HG02642 (cell line): ENCODE data around the gene TROAP.
"Not testable (repeated sequence)": the region's sequence is repeated elsewhere in the genome, so short reads cannot be mapped to it uniquely, and the experiment has no call there.

Experiments used
- ATAC-seq: cut with Tn5 transposase; IDR thresholded peaks from one replicate; pipeline ENCODE4 v1.9.1; 2021; ENCODE audit warnings: mild to moderate bottlenecking; ENCODE audit not compliant: unreplicated experiment, poor library complexity

The TROAP gene

DNA sequence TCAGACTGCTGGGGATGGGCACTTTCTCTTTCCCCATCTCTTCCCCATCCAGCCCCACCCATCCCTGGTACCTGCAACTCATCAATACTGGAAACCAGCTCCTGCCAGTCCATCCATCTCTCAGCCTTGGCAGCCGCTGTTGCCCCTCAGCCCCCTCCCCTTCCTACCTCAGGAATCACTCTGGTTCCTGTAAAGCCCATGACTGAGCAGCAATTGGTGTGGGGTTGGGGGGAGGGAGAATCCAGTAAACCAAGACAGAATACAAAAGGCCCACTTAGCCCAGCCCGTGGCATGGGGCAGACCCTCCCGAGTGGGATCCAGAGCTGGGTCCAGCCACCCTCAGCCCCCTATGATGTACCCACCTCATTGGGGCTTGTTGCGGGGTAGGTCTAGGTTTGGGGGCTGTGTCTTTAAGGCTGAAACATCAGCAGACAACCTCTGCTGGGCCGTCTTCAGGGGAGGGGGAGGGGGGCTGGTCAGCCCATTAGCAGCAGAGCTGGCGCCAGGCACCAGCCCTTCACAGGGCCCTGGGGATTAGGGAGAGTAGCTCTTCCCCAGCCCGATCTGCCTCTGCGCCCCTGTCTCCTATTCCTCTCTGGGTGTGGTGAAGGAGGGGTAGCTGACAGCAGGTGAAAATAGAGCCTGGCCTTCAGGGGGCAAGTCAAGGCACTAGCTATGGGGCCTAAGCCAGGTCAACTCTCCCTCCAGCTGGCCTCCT lies 28.8 kb upstream of the TROAP start:
- ATAC-seq = no peak

DNA sequence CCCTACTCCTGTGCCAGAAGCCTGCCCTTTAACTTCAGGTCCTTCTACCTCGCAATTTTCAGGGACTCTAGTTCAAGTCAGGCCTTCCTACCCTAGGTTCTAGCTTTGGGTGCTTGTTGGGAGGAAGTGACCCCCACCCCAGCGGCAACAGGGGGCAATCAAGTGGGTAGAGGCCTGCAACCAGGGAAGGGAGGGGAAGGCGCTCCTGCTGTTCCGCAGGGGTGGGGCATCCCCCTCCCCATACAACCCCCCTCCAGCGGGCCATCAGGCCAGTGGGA lies 28.3 kb upstream of the TROAP start:
- no peak for ATAC-seq

DNA sequence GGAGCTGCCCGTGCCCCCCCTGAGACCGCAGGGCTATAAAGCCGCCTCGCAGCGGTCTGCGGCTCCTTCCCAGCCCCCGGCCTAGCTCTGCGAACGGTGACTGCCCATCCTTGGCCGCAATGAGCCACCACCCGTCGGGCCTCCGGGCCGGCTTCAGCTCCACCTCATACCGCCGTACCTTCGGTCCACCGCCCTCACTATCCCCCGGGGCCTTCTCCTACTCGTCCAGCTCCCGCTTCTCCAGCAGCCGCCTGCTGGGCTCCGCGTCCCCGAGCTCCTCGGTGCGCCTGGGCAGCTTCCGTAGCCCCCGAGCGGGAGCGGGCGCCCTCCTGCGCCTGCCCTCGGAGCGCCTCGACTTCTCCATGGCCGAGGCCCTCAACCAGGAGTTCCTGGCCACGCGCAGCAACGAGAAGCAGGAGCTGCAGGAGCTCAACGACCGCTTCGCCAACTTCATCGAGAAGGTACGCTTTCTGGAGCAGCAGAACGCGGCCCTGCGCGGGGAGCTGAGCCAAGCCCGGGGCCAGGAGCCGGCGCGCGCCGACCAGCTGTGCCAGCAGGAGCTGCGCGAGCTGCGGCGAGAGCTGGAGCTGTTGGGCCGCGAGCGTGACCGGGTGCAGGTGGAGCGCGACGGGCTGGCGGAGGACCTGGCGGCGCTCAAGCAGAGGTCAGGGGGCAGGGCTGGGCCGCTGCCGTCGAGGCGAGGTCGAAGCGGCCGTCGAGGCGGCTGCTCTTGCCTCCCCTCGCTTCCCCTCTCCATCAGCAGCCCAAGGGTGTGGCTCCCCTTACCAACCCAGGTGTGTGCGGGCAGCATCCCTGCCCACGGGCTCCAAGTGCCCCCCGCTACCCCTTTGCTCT lies 27.7 kb upstream of the TROAP start, which contains the start of gene PRPH:
Gene PRPH, plus strand, starts transcription at position 66 of the 855 bp plus-strand sequence. Its CDS starts 54 bp downstream, at position 120.
- no peak for ATAC-seq

DNA sequence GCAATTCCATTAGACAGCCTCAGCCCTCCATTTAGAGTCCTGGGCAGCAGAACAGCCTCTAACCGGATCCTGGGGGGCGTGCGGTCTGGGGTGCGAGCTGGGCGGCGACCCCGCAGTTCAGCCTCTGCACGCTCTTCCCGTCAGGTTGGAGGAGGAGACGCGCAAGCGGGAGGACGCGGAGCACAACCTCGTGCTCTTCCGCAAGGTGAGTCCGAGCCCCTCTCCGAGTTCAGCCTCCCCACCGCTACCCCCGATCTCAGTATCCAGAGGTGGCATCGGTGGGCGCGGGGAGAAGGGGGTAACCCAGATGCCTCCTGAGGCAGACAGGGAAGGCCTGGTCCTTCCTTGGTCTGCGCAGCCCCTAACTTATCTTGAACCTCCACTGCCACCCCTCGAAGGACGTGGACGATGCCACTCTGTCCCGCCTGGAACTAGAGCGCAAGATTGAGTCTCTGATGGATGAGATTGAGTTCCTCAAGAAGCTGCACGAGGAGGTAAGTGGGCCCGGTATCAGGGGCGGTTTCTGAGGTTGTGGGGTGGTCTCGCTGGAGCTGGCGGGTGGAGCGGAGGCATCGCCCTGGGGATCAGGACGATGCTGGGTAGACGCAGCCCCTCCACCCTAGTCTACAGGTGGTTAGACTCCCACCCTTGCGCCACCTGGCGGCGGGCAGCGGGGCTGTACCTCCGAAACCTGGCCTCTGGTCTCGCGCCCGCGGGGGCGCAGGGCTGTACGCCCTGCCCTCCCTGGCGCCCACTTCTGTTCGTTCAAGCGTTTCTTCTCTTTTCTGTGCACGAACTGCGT lies 26.8 kb upstream of the TROAP start:
- ATAC-seq = no peak

DNA sequence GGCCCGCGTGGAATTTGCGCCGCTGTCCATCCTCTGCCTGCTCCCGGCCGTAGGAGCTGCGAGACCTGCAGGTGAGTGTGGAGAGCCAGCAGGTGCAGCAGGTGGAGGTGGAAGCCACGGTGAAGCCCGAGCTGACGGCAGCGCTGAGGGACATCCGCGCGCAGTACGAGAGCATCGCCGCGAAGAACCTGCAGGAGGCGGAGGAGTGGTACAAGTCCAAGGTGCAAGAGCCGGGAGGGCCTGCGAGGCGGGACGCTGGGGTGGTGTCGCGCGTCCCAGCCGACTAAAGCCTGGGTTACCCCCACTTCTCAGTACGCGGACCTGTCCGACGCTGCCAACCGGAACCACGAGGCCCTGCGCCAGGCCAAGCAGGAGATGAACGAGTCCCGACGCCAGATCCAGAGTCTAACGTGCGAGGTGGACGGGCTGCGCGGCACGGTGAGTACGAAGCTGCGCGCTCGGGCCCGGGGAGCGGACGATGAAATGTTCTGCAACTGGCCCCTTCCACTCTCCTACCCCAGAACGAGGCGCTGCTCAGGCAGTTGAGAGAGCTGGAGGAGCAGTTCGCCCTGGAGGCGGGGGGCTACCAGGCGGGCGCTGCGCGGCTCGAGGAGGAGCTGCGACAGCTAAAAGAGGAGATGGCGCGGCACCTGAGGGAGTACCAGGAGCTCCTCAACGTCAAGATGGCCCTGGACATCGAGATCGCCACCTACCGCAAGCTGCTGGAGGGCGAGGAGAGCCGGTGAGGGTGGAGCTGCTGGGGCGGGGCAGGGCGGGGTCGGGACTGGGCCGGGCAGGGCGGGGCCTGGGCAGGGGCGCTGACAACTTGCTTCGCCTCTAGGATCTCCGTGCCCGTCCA lies 26.0 kb upstream of the TROAP start:
- ATAC-seq = no peak

DNA sequence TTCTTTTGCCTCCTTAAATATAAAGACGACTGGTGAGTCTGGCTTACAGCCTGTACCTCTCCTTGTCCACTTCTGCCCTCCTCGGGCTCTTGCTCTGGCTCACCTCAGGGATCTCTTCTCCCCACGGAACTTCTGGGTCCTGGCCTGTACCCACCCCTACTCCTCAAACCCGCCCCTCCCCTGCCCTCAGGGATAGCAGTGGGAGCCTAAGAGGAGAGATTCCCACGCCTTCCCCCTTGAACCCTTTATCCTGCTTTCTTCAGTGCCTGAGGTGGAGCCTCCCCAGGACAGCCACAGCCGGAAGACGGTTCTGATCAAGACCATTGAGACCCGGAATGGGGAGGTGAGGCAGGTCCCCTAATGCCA lies 25.4 kb upstream of the TROAP start:
- no peak for ATAC-seq

DNA sequence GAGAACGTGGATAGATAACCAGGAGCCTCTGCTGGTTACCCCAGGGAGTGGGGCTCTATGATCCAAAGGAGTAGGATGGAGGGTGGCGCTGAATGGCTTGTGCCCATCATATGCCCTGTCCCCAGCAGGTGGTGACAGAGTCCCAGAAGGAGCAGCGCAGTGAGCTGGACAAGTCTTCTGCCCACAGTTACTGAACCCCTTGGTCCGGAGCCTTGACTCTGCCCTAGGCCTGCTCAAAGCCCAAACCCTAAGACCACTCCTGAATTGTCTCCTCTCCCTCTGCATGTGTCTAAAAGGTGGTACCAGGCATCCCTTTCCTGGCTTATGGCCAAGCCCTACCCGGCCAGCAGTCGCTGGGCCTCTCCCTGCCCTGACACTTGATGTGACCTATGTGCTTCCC lies 24.9 kb upstream of the TROAP start:
- no peak for ATAC-seq

DNA sequence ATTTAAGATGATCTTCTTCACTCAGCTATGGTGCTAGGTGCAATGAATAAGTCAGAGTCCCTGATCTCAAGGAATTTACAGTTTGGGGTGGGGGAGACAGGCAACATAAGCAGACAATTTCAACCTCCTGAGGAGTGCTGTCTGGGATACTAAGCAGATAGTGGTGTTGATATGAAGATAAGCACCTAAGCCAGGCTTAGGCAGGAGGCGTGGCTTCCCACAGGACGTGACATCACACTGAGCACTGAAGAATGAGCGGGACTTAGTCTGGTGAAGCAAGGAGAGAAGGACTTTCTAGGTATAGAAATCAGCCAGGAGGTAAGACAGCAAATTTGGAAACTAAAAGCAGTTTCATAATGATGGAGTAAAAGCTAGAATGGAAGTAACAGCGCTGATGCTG lies 21.3 kb upstream of the TROAP start:
- no peak for ATAC-seq

DNA sequence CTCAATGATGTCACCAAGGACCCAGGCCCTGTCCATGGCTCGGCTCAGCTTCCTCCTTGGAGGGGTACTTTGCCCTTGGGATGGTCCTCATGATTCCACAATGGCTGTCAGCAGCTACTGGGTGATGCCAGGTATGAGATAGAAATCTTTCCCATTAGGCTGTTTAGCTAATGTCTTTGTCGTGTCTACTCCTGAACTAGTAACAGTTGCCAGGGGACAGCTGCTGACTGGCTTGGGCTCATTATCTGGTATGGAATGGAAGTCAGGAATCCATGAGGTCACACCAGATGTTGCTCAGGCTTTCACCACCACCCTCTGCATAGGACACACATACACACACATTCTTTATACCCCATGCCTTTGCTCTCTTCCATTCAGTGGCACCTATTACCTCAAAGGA lies 18.9 kb upstream of the TROAP start:
- no peak for ATAC-seq

DNA sequence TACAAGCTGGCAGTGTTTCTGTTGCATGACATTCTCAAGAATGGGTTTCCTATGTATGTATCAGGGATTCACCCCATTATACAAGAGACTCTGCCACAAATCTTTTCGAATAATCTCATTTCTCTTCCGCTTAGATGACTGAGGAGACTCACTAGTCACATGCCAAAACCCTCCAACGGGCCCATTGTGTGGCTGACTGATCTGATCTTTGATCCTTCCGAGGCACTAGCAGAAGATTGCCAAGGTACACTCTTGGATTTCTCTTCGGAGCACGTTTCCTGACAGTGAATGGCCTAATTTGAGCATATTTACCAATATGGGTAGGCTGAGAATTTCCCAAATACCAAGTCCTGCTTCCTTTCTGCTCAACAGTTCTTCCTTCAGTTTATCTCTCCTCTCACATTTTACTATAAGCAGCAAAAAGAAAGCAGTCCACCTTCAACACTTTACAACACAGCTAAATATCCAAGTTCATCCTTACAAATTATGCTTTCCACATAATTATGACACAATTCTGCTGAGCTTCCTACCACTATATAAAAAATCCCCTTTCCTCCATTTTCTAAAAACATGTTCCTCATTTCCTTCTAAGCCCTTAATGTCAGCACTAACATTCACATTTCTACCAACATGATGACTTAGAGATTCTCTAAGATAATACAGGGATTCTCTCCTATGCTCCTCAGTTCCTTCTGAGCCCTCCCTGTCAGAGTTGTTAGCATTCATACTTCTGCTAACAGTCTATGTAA lies 17.1 kb upstream of the TROAP start:
- no peak for ATAC-seq

DNA sequence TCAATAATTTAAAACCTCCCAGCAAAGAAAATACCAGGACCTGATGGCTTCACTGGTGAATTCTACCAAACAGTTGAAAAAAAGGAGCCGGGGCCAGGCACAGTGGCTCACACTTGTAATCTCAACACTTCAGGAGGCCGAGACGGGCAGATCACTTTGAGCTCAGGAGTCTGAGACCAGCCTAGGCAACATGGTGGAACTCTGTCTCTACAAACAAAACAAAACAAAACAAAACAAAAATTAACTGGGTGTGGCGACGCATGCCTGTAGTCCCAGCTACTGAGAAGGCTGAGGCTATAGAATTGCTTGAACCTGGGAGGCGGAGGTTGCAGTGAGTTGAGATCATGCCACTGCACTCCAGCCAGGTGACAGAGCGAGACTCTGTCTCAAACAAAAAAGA lies 13.7 kb upstream of the TROAP start:
- no peak for ATAC-seq

DNA sequence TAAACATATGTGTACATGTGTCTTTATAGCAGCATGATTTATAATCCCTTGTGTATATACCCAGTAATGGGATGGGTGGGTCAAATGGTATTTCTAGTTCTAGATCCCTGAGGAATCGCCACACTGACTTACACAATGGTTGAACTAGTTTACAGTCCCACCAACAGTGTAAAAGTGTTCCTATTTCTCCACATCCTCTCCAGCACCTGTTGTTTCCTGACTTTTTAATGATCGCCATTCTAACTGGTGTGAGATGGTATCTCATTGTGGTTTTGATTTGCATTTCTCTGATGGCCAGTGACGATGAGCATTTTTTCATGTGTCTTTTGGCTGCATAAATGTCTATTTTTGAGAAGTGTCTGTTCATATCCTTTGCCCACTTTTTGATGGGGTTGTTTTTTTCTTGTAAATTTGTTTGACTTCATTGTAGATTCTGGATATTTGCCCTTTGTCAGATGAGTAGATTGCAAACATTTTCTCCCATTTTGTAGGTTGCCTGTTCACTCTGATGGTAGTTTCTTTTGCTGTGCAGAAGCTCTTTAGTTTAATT lies 12.5 kb upstream of the TROAP start:
- ATAC-seq = not testable (repeated sequence)

DNA sequence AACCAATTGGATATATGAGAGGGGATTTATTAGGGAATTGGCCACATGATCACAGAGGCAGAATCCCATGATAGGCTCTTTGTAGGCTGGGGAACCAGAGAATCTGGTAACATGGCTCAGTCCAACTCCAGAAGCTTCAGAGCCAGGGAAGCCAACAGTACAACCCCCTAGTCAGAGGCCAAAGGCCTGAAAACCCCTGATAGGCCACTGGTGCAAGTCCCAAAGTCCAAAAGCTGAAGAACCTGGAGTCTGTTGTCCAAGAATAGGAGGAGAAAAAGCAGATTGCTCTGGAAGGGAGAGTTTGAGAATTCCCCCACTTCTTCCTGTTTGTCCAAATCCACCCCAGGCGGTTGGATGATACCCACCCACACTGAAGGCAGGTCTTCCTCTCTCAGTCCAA lies 8.2 kb upstream of the TROAP start:
- ATAC-seq = no peak

DNA sequence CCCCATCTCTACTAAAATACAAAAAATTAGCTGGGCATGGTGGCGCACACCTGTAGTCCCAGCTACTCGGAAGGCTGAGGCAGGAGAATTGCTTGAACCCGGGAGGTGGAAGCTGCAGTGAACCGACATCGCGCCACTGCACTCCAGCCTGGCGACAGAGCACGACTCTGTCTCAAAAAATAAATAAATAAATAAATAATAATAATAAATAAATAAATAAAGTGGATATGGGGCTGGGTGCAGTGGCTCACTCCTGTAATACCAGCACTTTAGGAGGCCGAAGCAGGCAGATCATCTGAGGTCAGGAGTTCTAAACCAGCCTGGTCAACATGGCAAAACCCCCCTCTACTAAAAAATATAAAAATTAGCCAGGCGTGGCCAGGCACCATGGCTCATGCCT lies 5.9 kb upstream of the TROAP start:
- ATAC-seq = not testable (repeated sequence)

DNA sequence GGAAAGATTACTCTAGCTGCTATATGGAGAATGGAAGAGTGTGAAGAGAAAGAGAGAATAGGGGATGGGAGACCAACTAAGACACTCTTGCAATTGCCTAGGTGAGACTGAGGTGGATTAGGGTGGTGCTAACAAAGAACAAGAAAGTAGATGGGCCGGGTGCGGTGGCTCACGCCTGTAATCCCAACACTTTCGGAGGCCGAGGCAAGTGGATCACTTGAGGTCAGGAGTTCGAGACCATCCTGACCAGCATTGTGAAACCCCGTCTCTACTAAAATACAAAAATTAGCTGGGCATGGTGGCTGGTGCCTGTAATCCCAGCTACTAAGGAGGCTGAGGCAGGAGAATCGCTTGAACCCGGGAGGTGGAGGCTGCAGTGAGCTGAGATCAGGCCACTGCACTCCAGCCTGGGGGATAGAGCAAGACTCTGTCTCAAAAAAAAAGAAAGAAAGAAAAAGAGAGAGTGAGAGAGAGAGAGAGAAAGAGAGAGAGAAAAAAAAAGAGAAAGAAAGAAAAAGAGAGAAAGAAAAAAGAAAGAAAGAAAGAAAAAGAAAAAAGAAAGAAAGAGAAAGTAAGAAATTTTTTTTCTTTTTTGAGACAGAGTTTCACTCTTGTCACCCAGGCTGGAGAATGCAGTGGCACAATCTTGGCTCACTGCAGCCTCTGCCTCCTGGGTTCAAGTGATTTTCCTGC lies 2.5 kb upstream of the TROAP start:
- not testable (repeated sequence) for ATAC-seq

DNA sequence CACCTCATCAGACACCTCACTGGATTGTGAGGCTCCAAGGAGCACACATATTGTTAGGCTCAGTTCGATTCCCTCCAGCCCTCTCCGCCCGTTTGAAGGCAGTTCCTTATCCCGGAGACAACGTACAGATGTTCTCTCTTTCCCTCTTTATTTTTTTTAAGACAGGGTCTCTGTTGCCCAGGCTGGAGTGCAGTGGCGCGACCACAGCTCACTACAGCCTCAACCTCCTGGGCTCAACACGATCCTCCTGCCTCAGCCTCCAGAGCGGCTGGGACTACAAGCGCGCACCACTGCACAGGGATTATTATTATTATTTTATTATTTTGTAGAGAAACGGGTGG lies 718 bp upstream of the TROAP start:
- ATAC-seq = no peak

DNA sequence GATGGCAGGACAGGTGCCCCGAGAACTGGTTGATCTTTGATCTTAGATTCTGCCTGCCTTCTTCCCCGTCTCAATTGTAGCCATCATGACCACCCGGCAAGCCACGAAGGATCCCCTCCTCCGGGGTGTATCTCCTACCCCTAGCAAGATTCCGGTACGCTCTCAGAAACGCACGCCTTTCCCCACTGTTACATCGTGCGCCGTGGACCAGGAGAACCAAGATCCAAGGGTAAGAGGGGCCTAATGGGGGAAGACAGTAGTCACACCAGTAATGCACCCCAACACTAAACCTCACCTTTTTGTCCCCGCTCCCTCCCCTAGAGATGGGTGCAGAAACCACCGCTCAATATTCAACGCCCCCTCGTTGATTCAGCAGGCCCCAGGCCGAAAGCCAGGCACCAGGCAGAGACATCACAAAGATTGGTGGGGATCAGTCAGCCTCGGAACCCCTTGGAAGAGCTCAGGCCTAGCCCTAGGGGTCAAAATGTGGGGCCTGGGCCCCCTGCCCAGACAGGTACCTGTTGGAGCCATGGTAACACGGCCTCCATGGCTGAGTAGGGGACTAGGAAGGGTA lies 556 bp downstream of the TROAP start:
- no peak for ATAC-seq

DNA sequence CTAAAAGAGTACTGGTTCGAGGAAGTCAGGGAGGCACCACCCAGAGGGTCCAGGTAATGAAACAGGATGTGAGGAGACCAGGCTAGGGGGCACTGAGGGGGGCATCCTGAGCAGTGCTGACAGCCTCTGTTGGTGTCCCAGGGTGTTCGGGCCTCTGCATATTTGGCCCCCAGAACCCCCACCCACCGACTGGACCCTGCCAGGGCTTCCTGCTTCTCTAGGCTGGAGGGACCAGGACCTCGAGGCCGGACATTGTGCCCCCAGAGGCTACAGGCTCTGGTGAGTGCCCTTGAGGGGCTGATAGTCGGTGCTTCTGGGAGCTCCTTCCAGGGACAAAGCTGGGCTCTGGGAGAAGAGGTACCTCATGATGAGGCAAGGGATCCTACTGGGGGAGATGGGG lies 2.6 kb downstream of the TROAP start:
- no peak for ATAC-seq

DNA sequence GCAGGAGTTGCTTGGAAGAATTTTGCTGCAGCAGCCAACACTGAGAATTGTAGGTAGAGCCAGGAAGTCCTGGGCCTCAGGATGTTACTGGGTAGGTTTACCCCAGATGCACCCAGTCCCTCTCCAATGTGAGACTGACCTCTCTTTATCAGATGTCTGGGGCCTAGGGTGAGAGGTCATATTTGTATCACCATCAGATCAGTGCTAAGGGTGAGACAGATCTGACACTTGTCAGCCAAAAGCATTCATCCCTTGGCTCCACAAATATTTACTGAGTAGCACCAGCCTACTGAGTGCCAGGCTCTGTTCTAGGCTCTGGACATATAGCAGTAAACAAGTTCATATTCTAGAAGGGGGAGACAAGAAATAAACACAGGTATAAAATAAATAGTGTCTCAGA lies 4.3 kb downstream of the TROAP start:
- no peak for ATAC-seq
